Measurements from ENCODE around the gene SDF2.

Gene SDF2

GRCh38 chr17:28688481-28688880 is 26.8 kb upstream of the SDF2 start:
- no peak overlapping the region for H2BK5ac ChIP-seq (ENCODE audit: low read depth, low read length, poor library complexity)
- H2AK5ac ChIP-seq (ENCODE audit: low read length): no peak overlapping the region
- no peaks in the 10 kb centered on the region for H3K27me3 ChIP-seq (ENCODE audit: insufficient read depth, low read length)
- no peak overlapping the region for H3K4me3 ChIP-seq (ENCODE audit: low read depth, low read length)
- H3K4me1 ChIP-seq (ENCODE audit: control insufficient read depth in 1 of 2, insufficient read depth in 2 of 2, low read length in 2 of 2): no peaks in the 10 kb centered on the region
- DNase-seq: no peak
- no peaks in the 10 kb centered on the region for H3K79me1 ChIP-seq (ENCODE audit: low read length)
- WGBS (ENCODE audit: extremely low coverage, insufficient coverage, insufficient read length): 100% methylated on average over 1 of the region's 4 CpGs
- no peak overlapping the region for H3K18ac ChIP-seq (ENCODE audit: low read length)
- no peak overlapping the region for H2AFZ ChIP-seq (ENCODE audit: insufficient read depth, low read length, poor library complexity)
- H3K23ac ChIP-seq (ENCODE audit: low read length): no peak overlapping the region
- H3K27ac ChIP-seq (ENCODE audit: low read depth, low read length): no peak overlapping the region
- H4K12ac ChIP-seq (ENCODE audit: low read depth, low read length): no peak overlapping the region
- no peak overlapping the region for H3K14ac ChIP-seq (ENCODE audit: low read length)
- no peak overlapping the region for H4K8ac ChIP-seq (ENCODE audit: low read depth, low read length)
- peaks cover 4% of the 10 kb centered on the region for H3K9me3 ChIP-seq (ENCODE audit: insufficient read depth, low read depth, low read length)
- no peak overlapping the region for H4K91ac ChIP-seq (ENCODE audit: low read depth, low read length)
- no peak overlapping the region for H3K9ac ChIP-seq (ENCODE audit: low read length)
- H2BK120ac ChIP-seq (ENCODE audit: insufficient read depth, low read length, poor library complexity): no peak overlapping the region
- no peaks in the 10 kb centered on the region for H3K79me2 ChIP-seq (ENCODE audit: control insufficient read depth, insufficient read depth, low read length, poor library complexity)
- H3K4ac ChIP-seq (ENCODE audit: low read depth, low read length): no peak overlapping the region
- peaks cover 67 to 83% of the 10 kb centered on the region in 2 experiments for H3K36me3 ChIP-seq (ENCODE audit: control insufficient read depth in 1 of 2, insufficient read depth in 2 of 2, low read length in 2 of 2)
- no peak overlapping the region for H3K4me2 ChIP-seq (ENCODE audit: low read length)
- H2BK12ac ChIP-seq (ENCODE audit: low read length): no peak overlapping the region

DNA sequence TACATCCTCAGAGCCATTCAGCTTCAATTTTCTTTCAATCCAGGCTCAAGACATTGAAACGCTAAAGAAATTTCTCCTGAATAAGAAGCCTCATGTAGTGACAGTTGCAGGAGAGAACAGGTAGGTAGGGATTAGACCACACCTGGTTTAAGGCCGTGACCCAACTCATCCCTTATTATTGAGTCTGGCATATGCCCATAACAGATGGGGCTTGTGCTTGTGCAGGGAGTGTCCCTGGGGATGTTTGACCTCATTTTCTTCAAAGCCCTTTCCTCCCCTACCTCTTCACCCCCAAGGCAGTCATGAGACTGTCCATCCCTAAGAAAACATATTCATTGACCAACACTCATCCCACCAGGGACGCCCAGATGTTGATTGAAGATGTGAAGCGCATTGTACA is 24.6 kb upstream of the SDF2 start:
- no peak overlapping the region for H3K23ac ChIP-seq (ENCODE audit: low read length)
- no peak for DNase-seq
- no peak overlapping the region for H3K4me3 ChIP-seq (ENCODE audit: low read depth, low read length)
- peaks cover 4% of the 10 kb centered on the region for H3K9me3 ChIP-seq (ENCODE audit: insufficient read depth, low read depth, low read length)
- H3K79me2 ChIP-seq (ENCODE audit: control insufficient read depth, insufficient read depth, low read length, poor library complexity): no peaks in the 10 kb centered on the region
- no peak overlapping the region for H2BK12ac ChIP-seq (ENCODE audit: low read length)
- no CpG with 5 or more reads among the region's 4 CpGs for WGBS (ENCODE audit: extremely low coverage, insufficient coverage, insufficient read length)
- H3K4ac ChIP-seq (ENCODE audit: low read depth, low read length): no peak overlapping the region
- no peak overlapping the region for H3K14ac ChIP-seq (ENCODE audit: low read length)
- H4K91ac ChIP-seq (ENCODE audit: low read depth, low read length): no peak overlapping the region
- no peaks in the 10 kb centered on the region for H3K27me3 ChIP-seq (ENCODE audit: insufficient read depth, low read length)
- no peak overlapping the region for H3K4me2 ChIP-seq (ENCODE audit: low read length)
- no peak overlapping the region for H3K27ac ChIP-seq (ENCODE audit: low read depth, low read length)
- no peak overlapping the region for H2BK5ac ChIP-seq (ENCODE audit: low read depth, low read length, poor library complexity)
- no peak overlapping the region for H2AK5ac ChIP-seq (ENCODE audit: low read length)
- no peaks in the 10 kb centered on the region for H3K79me1 ChIP-seq (ENCODE audit: low read length)
- no peak overlapping the region for H2BK120ac ChIP-seq (ENCODE audit: insufficient read depth, low read length, poor library complexity)
- H4K8ac ChIP-seq (ENCODE audit: low read depth, low read length): no peak overlapping the region
- H2AFZ ChIP-seq (ENCODE audit: insufficient read depth, low read length, poor library complexity): no peak overlapping the region
- H3K9ac ChIP-seq (ENCODE audit: low read length): no peak overlapping the region
- H3K4me1 ChIP-seq (ENCODE audit: control insufficient read depth in 1 of 2, insufficient read depth in 2 of 2, low read length in 2 of 2): no peaks in the 10 kb centered on the region
- H4K12ac ChIP-seq (ENCODE audit: low read depth, low read length): no peak overlapping the region
- H3K18ac ChIP-seq (ENCODE audit: low read length): no peak overlapping the region
- H3K36me3 ChIP-seq (ENCODE audit: control insufficient read depth in 1 of 2, insufficient read depth in 2 of 2, low read length in 2 of 2): peaks cover 75 to 90% of the 10 kb centered on the region in 2 experiments

- Histone ChIP-seq H3K4me1 (ENCODE audit: control insufficient read depth in 1 of 2, insufficient read depth in 2 of 2, low read length in 2 of 2) (no peaks in the 10 kb centered on the region), H3K27me3 (ENCODE audit: insufficient read depth, low read length) (no peaks in the 10 kb centered on the region), H3K79me2 (ENCODE audit: control insufficient read depth, insufficient read depth, low read length, poor library complexity) (no peaks in the 10 kb centered on the region)
Measured at GRCh38 chr17:28685366-28685765, 23.7 kb upstream of the SDF2 start.

DNA sequence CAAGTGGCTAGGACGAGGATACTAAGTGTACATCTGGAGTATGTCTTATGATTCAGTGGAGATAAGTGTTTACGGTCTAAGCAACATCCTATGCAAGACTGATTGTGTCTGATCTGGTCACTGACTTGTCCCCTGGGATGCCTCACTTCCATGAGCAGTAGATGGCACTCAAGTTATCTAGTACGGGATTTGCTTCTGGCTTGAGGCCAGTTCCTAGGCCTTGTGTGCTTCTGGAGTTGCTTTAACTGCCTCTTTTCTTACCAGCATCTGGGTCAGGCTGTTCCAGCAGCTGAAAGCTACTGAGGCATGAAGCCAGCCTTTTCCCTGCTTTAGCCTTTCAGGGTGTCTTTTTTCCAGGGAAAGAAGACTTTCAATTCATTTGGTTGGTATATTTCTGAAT is 23.3 kb upstream of the SDF2 start:
- no peak overlapping the region for H4K8ac ChIP-seq (ENCODE audit: low read depth, low read length)
- no peak overlapping the region for H3K4ac ChIP-seq (ENCODE audit: low read depth, low read length)
- H2BK12ac ChIP-seq (ENCODE audit: low read length): no peak overlapping the region
- H3K27me3 ChIP-seq (ENCODE audit: insufficient read depth, low read length): no peaks in the 10 kb centered on the region
- no peak overlapping the region for H2BK5ac ChIP-seq (ENCODE audit: low read depth, low read length, poor library complexity)
- H2BK120ac ChIP-seq (ENCODE audit: insufficient read depth, low read length, poor library complexity): no peak overlapping the region
- H3K9me3 ChIP-seq (ENCODE audit: insufficient read depth, low read depth, low read length): peaks cover 2% of the 10 kb centered on the region
- peaks cover 74 to 89% of the 10 kb centered on the region in 2 experiments for H3K36me3 ChIP-seq (ENCODE audit: control insufficient read depth in 1 of 2, insufficient read depth in 2 of 2, low read length in 2 of 2)
- no peak overlapping the region for H3K4me2 ChIP-seq (ENCODE audit: low read length)
- H3K14ac ChIP-seq (ENCODE audit: low read length): no peak overlapping the region
- no CpG with 5 or more reads among the region's 3 CpGs for WGBS (ENCODE audit: extremely low coverage, insufficient coverage, insufficient read length)
- H4K12ac ChIP-seq (ENCODE audit: low read depth, low read length): no peak overlapping the region
- no peak overlapping the region for H3K27ac ChIP-seq (ENCODE audit: low read depth, low read length)
- peak in 1 of 2 donors; percentile 4 for DNase-seq
- no peak overlapping the region for H4K91ac ChIP-seq (ENCODE audit: low read depth, low read length)
- H2AK5ac ChIP-seq (ENCODE audit: low read length): no peak overlapping the region
- no peak overlapping the region for H3K4me3 ChIP-seq (ENCODE audit: low read depth, low read length)
- H3K4me1 ChIP-seq (ENCODE audit: control insufficient read depth in 1 of 2, insufficient read depth in 2 of 2, low read length in 2 of 2): no peaks in the 10 kb centered on the region
- no peak overlapping the region for H3K18ac ChIP-seq (ENCODE audit: low read length)
- H3K79me2 ChIP-seq (ENCODE audit: control insufficient read depth, insufficient read depth, low read length, poor library complexity): no peaks in the 10 kb centered on the region
- H2AFZ ChIP-seq (ENCODE audit: insufficient read depth, low read length, poor library complexity): no peak overlapping the region
- H3K9ac ChIP-seq (ENCODE audit: low read length): no peak overlapping the region
- H3K23ac ChIP-seq (ENCODE audit: low read length): no peak overlapping the region
- no peaks in the 10 kb centered on the region for H3K79me1 ChIP-seq (ENCODE audit: low read length)

More at GRCh38 chr17:28685366-28685765, 23.7 kb upstream of the SDF2 start:
- no peak overlapping the region for H3K14ac ChIP-seq (ENCODE audit: low read length)
- H3K18ac ChIP-seq (ENCODE audit: low read length): no peak overlapping the region
- no peak overlapping the region for H2AFZ ChIP-seq (ENCODE audit: insufficient read depth, low read length, poor library complexity)
- no peak overlapping the region for H3K4me2 ChIP-seq (ENCODE audit: low read length)
- peaks cover 2% of the 10 kb centered on the region for H3K9me3 ChIP-seq (ENCODE audit: insufficient read depth, low read depth, low read length)
- no peaks in the 10 kb centered on the region for H3K79me1 ChIP-seq (ENCODE audit: low read length)
- DNase-seq: no peak
- H3K27ac ChIP-seq (ENCODE audit: low read depth, low read length): no peak overlapping the region
- H2BK120ac ChIP-seq (ENCODE audit: insufficient read depth, low read length, poor library complexity): no peak overlapping the region
- H4K91ac ChIP-seq (ENCODE audit: low read depth, low read length): no peak overlapping the region
- peaks cover 74 to 90% of the 10 kb centered on the region in 2 experiments for H3K36me3 ChIP-seq (ENCODE audit: control insufficient read depth in 1 of 2, insufficient read depth in 2 of 2, low read length in 2 of 2)
- H2AK5ac ChIP-seq (ENCODE audit: low read length): no peak overlapping the region
- no peak overlapping the region for H2BK12ac ChIP-seq (ENCODE audit: low read length)
- no peak overlapping the region for H3K4ac ChIP-seq (ENCODE audit: low read depth, low read length)
- H4K12ac ChIP-seq (ENCODE audit: low read depth, low read length): no peak overlapping the region
- H2BK5ac ChIP-seq (ENCODE audit: low read depth, low read length, poor library complexity): no peak overlapping the region
- no peak overlapping the region for H3K4me3 ChIP-seq (ENCODE audit: low read depth, low read length)
- no peak overlapping the region for H3K23ac ChIP-seq (ENCODE audit: low read length)
- WGBS (ENCODE audit: extremely low coverage, insufficient coverage, insufficient read length): no CpG with 5 or more reads among the region's 5 CpGs
- no peak overlapping the region for H3K9ac ChIP-seq (ENCODE audit: low read length)
- no peak overlapping the region for H4K8ac ChIP-seq (ENCODE audit: low read depth, low read length)
